ENCODE data around the gene CITED2. TPM values are rescaled to one million over a fixed set of nuclear protein-coding genes. Genes with fewer than 3 reads are reported as not detected.
"Not testable (repeated sequence)": the region's sequence is repeated elsewhere in the genome, so short reads cannot be mapped to it uniquely, and the experiment has no call there.

CITED2 gene
- 107 TPM for polyA plus RNA-seq
- long read RNA-seq, donor 1, transcript CITED2-201 (2 exons, 2,354 nt), result major isoform, 30 of 30 reads
- long read RNA-seq, donor 1, partial matches to known transcripts, result 0 of 30 reads
- long read RNA-seq, donor 1, other reads (novel, unspliced or antisense), result 0 of 30 reads
- long read RNA-seq, donor 2, transcript CITED2-201 (2 exons, 2,354 nt), result major isoform, 58 of 59 reads
- long read RNA-seq, donor 2, partial matches to known transcripts, result 0 of 59 reads
- long read RNA-seq, donor 2, other reads (novel, unspliced or antisense), result 0 of 59 reads
- long read RNA-seq, donor 3, transcript CITED2-201 (2 exons, 2,354 nt), result major isoform, 63 of 63 reads
- long read RNA-seq, donor 3, partial matches to known transcripts, result 0 of 63 reads
- long read RNA-seq, donor 3, other reads (novel, unspliced or antisense), result 0 of 63 reads
- long read RNA-seq, donor 4, transcript CITED2-201 (2 exons, 2,354 nt), result major isoform, 11 of 11 reads
- long read RNA-seq, donor 4, partial matches to known transcripts, result 0 of 11 reads
- long read RNA-seq, donor 4, other reads (novel, unspliced or antisense), result 0 of 11 reads
- long read RNA-seq, donor 5, transcript CITED2-201 (2 exons, 2,354 nt), result major isoform, 36 of 36 reads
- long read RNA-seq, donor 5, partial matches to known transcripts, result 0 of 36 reads
- long read RNA-seq, donor 5, other reads (novel, unspliced or antisense), result 0 of 36 reads
- long read RNA-seq, donor 6, transcript CITED2-201 (2 exons, 2,354 nt), result major isoform, 62 of 63 reads
- long read RNA-seq, donor 6, partial matches to known transcripts, result 0 of 63 reads
- long read RNA-seq, donor 6, other reads (novel, unspliced or antisense), result 0 of 63 reads
- long read RNA-seq, donor 7, transcript CITED2-201 (2 exons, 2,354 nt), result major isoform, 40 of 40 reads
- long read RNA-seq, donor 7, partial matches to known transcripts, result 0 of 40 reads
- long read RNA-seq, donor 7, other reads (novel, unspliced or antisense), result 0 of 40 reads
- long read RNA-seq, donor 8, transcript CITED2-201 (2 exons, 2,354 nt), result major isoform, 62 of 62 reads
- long read RNA-seq, donor 8, partial matches to known transcripts, result 0 of 62 reads
- long read RNA-seq, donor 8, other reads (novel, unspliced or antisense), result 0 of 62 reads
- long read RNA-seq, donor 9, transcript CITED2-201 (2 exons, 2,354 nt), result major isoform, 62 of 62 reads
- long read RNA-seq, donor 9, partial matches to known transcripts, result 0 of 62 reads
- long read RNA-seq, donor 9, other reads (novel, unspliced or antisense), result 0 of 62 reads
- long read RNA-seq, donor 10, transcript CITED2-201 (2 exons, 2,354 nt), result major isoform, 62 of 62 reads
- long read RNA-seq, donor 10, partial matches to known transcripts, result 0 of 62 reads
- long read RNA-seq, donor 10, other reads (novel, unspliced or antisense), result 0 of 62 reads
- long read RNA-seq, donor 11, transcript CITED2-201 (2 exons, 2,354 nt), result major isoform, 33 of 33 reads
- long read RNA-seq, donor 11, partial matches to known transcripts, result 0 of 33 reads
- long read RNA-seq, donor 11, other reads (novel, unspliced or antisense), result 0 of 33 reads

GRCh38 chr6:139374357-139375225, at the start of gene CITED2:
CITED2 (minus strand) TSS chr6:139374648; CDS start chr6:139373944, 704 bp downstream.
- peaks cover 5% of the 10 kb centered on the region for H3K9me3 ChIP-seq (ENCODE audit: control insufficient read depth, low read depth, low read length)
- H3K27me3 ChIP-seq (ENCODE audit: control insufficient read depth, insufficient read depth, low read length), result no peaks in the 10 kb centered on the region
- H3K36me3 ChIP-seq (ENCODE audit: control insufficient read depth, insufficient read depth, low read length), result peaks cover 8% of the 10 kb centered on the region
- peak within 1 kb of the TSS; percentile 99 for H3K27ac ChIP-seq (ENCODE audit: low read length)
- no CpG with 5 or more reads among the region's 82 CpGs for WGBS (ENCODE audit: insufficient coverage, low lambda C conversion rate)
- H3K4me3 ChIP-seq (ENCODE audit: low read length), result peak within 1 kb of the TSS; percentile 94
- peaks cover 23% of the 10 kb centered on the region for H3K4me1 ChIP-seq (ENCODE audit: control insufficient read depth, insufficient read depth, low read length)
- peak; percentile 93 to 97 for DNase-seq

GRCh38 chr6:139423037-139423703, 48.7 kb upstream of the CITED2 start:
- no peak for DNase-seq
- 91% methylated on average over 4 of the region's 6 CpGs for WGBS (ENCODE audit: insufficient coverage, low lambda C conversion rate)

GRCh38 chr6:139422105-139423036, 47.9 kb upstream of the CITED2 start:
- no peak overlapping the region for H3K27ac ChIP-seq (ENCODE audit: low read length)
- no peaks in the 10 kb centered on the region for H3K27me3 ChIP-seq (ENCODE audit: control insufficient read depth, insufficient read depth, low read length)
- no CpG with 5 or more reads among the region's 9 CpGs for WGBS (ENCODE audit: insufficient coverage, low lambda C conversion rate)
- no peaks in the 10 kb centered on the region for H3K4me1 ChIP-seq (ENCODE audit: control insufficient read depth, insufficient read depth, low read length)
- no peak overlapping the region for H3K4me3 ChIP-seq (ENCODE audit: low read length)
- DNase-seq, result no peak
- no peaks in the 10 kb centered on the region for H3K9me3 ChIP-seq (ENCODE audit: control insufficient read depth, low read depth, low read length)
- no peaks in the 10 kb centered on the region for H3K36me3 ChIP-seq (ENCODE audit: control insufficient read depth, insufficient read depth, low read length)

More at GRCh38 chr6:139423037-139423703, 48.7 kb upstream of the CITED2 start:
- H3K4me1 ChIP-seq (ENCODE audit: control insufficient read depth, insufficient read depth, low read length), result no peaks in the 10 kb centered on the region
- no peaks in the 10 kb centered on the region for H3K36me3 ChIP-seq (ENCODE audit: control insufficient read depth, insufficient read depth, low read length)
- H3K4me3 ChIP-seq (ENCODE audit: low read length), result no peak overlapping the region
- H3K9me3 ChIP-seq (ENCODE audit: control insufficient read depth, low read depth, low read length), result no peaks in the 10 kb centered on the region
- no peak overlapping the region for H3K27ac ChIP-seq (ENCODE audit: low read length)
- H3K27me3 ChIP-seq (ENCODE audit: control insufficient read depth, insufficient read depth, low read length), result no peaks in the 10 kb centered on the region

DNA sequence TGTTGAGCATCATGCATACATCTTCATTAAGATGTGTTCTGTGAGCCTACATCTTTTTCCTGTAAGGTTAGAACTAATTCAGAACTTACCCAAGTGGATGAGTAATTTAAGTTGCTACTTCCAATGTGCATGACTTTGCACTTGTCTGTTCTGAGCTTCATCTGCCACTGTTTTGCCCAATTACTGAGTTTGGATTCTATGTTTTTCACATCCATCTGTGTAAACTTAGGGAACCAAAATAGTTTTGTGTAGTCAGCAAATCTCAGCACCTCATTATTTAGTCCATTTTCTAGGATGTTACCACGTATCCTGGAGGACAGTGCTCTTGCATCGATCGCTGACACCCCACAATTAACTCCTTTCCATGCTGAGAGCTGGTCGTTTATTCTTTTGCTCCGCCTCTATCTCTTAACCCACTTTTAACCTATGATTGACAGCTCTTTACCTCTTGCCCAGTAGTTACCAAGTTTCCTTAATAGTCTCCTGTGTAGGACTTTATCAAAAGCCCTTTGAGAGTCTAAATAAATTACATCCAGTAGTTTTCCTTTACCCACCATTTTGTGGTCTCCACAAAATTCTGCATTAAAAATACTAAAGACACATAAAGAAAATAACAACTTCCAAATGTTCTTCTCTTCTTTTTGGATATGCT, 44.2 kb upstream of the CITED2 start:
- no peaks in the 10 kb centered on the region for H3K27me3 ChIP-seq (ENCODE audit: control insufficient read depth, insufficient read depth, low read length)
- H3K4me1 ChIP-seq (ENCODE audit: control insufficient read depth, insufficient read depth, low read length), result no peaks in the 10 kb centered on the region
- H3K9me3 ChIP-seq (ENCODE audit: control insufficient read depth, low read depth, low read length), result no peaks in the 10 kb centered on the region
- H3K27ac ChIP-seq (ENCODE audit: low read length), result no peak overlapping the region
- H3K4me3 ChIP-seq (ENCODE audit: low read length), result no peak overlapping the region
- no peak for DNase-seq
- WGBS (ENCODE audit: insufficient coverage, low lambda C conversion rate), result 83% methylated on average over 5 of the region's 5 CpGs
- no peaks in the 10 kb centered on the region for H3K36me3 ChIP-seq (ENCODE audit: control insufficient read depth, insufficient read depth, low read length)

DNA sequence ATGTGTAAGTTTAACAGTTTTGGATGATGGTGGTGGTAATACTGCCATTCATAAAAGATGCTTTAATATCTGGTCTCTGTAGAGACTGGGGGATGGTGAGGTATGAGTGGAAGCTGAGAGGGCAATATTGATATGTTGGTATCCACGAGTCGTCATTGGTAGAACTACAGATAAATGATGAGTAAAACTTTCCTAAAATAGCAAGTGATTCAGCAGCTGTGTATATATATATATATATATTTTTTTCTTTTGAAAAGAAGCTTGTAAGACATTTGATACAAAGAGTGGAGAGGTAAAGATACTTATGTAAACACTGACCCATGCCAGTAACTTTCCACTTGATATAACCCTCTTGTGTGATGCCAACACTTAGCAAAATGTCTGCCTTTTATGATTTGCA, 41.7 kb upstream of the CITED2 start:
- no peak overlapping the region for H3K4me3 ChIP-seq (ENCODE audit: low read length)
- DNase-seq, result no peak
- H3K36me3 ChIP-seq (ENCODE audit: control insufficient read depth, insufficient read depth, low read length), result no peaks in the 10 kb centered on the region
- no peak overlapping the region for H3K27ac ChIP-seq (ENCODE audit: low read length)
- no CpG with 5 or more reads among the region's 2 CpGs for WGBS (ENCODE audit: insufficient coverage, low lambda C conversion rate)
- no peaks in the 10 kb centered on the region for H3K4me1 ChIP-seq (ENCODE audit: control insufficient read depth, insufficient read depth, low read length)
- H3K27me3 ChIP-seq (ENCODE audit: control insufficient read depth, insufficient read depth, low read length), result no peaks in the 10 kb centered on the region
- no peaks in the 10 kb centered on the region for H3K9me3 ChIP-seq (ENCODE audit: control insufficient read depth, low read depth, low read length)

- peak in 1 of 2 donors; percentile 18 for DNase-seq
- Histone ChIP-seq H3K9me3 (ENCODE audit: control insufficient read depth, low read depth, low read length) (no peaks in the 10 kb centered on the region), H3K4me3 (ENCODE audit: low read length) (no peak overlapping the region), H3K27ac (ENCODE audit: low read length) (no peak overlapping the region), H3K36me3 (ENCODE audit: control insufficient read depth, insufficient read depth, low read length) (no peaks in the 10 kb centered on the region), H3K27me3 (ENCODE audit: control insufficient read depth, insufficient read depth, low read length) (no peaks in the 10 kb centered on the region), H3K4me1 (ENCODE audit: control insufficient read depth, insufficient read depth, low read length) (no peaks in the 10 kb centered on the region)
- WGBS (ENCODE audit: insufficient coverage, low lambda C conversion rate), result 20% methylated on average over 1 of the region's 3 CpGs
These were observed 40.9 kb upstream of the CITED2 start for GRCh38 chr6:139415365-139415764.

DNA sequence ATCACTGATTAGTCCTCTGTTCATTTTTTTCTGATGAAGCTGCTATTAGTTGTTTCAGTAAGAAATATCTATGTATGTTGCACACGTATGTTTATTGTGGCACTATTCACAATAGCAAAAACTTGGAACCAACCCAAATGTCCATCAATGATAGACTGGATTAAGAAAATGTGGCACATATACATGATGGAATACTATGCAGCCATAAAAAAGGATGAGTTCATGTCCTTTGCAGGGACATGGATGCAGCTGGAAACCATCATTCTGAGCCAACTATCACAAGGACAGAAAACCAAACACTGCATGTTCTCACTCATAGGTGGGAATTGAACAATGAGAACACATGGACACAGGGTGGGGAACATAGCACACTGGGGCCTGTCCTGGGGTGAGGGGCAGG, 37.7 kb upstream of the CITED2 start:
- H3K36me3 ChIP-seq (ENCODE audit: control insufficient read depth, insufficient read depth, low read length); H3K4me1 ChIP-seq (ENCODE audit: control insufficient read depth, insufficient read depth, low read length): not testable (repeated sequence)
- 100% methylated on average over 1 of the region's 1 CpG for WGBS (ENCODE audit: insufficient coverage, low lambda C conversion rate)

DNA sequence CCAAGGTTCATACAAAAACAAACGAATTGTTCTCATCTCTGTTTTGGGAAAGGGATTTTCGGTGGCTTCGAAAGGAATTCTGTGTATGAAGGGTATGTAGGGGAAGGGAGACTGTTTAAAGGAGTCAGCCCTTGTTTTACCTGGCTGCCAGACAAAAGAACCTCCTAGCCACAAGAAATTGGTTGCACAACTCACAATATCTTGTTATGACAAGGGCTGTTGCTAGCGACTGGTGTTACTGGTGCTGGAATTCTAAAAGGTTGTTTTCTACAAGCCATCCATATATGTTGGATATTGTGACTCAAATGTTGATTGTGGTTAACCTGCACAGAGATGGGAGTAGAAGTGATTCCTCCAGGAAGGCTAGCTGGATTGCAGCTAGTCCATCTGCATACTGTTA, 34.6 kb upstream of the CITED2 start:
- Histone ChIP-seq H3K4me1 (ENCODE audit: control insufficient read depth, insufficient read depth, low read length) (no peaks in the 10 kb centered on the region), H3K9me3 (ENCODE audit: control insufficient read depth, low read depth, low read length) (no peaks in the 10 kb centered on the region), H3K27me3 (ENCODE audit: control insufficient read depth, insufficient read depth, low read length) (no peaks in the 10 kb centered on the region), H3K27ac (ENCODE audit: low read length) (no peak overlapping the region), H3K4me3 (ENCODE audit: low read length) (no peak overlapping the region), H3K36me3 (ENCODE audit: control insufficient read depth, insufficient read depth, low read length) (no peaks in the 10 kb centered on the region)
- no peak for DNase-seq
- no CpG with 5 or more reads among the region's 4 CpGs for WGBS (ENCODE audit: insufficient coverage, low lambda C conversion rate)

More for the DNA sequence above, 37.7 kb upstream of the CITED2 start:
- not testable (repeated sequence) for H3K27ac ChIP-seq (ENCODE audit: low read length); DNase-seq; H3K9me3 ChIP-seq (ENCODE audit: control insufficient read depth, low read depth, low read length); H3K27me3 ChIP-seq (ENCODE audit: control insufficient read depth, insufficient read depth, low read length); H3K4me3 ChIP-seq (ENCODE audit: low read length)
